ENCODE measurements around the gene FOXJ1. TPM values are rescaled to one million over a fixed set of nuclear protein-coding genes. Genes with fewer than 3 reads are reported as not detected.

FOXJ1 gene
- total RNA-seq, 2 donors from 2014 or later = 0.33 to 3.4 TPM

- no peaks in the 10 kb centered on the region for H3K9me3 ChIP-seq
- H3K36me3 ChIP-seq (replicated peaks in 1 of 2; ENCODE audit: insufficient read depth in 1 of 2, low read depth in 2 of 2) = no peaks in the 10 kb centered on the region
- DNase-seq (peak in 1 of 4 donors; percentile 48), ATAC-seq (peak; percentile 43)
- intact Hi-C loops (cut with DNase I) = loop anchor here (5.0 kb wide), 1 partner anchor 160 kb away; no protein-coding TSS in a partner anchor
- TF ChIP-seq POLR2A (IDR thresholded peaks at IDR 0.05) = no peak
- no peak for TF ChIP-seq CTCF (IDR thresholded peaks at IDR 0.05)
- no peak overlapping the region for H3K4me3 ChIP-seq
- no peak overlapping the region for H3K27ac ChIP-seq
- peaks cover 12% of the 10 kb centered on the region for H3K4me1 ChIP-seq
- 43 to 59% methylated on average over 16 to 31 of the region's 42 CpGs for WGBS, 2 donors
- peaks cover 0 to 4% of the 10 kb centered on the region in 2 donors for H3K27me3 ChIP-seq
Measured at GRCh38 chr17:76121932-76122430, 19.1 kb downstream of the FOXJ1 start.

- H3K27me3 ChIP-seq = peaks cover 0 to 4% of the 10 kb centered on the region in 2 donors
- TF ChIP-seq POLR2A (IDR thresholded peaks at IDR 0.05) = no peak
- TF ChIP-seq CTCF (IDR thresholded peaks at IDR 0.05) = no peak
- ATAC-seq (no peak), DNase-seq (no peak)
- intact Hi-C loops (cut with DNase I) = loop anchor here (5.0 kb wide), 1 partner anchor 162 kb away; no protein-coding TSS in a partner anchor
- H3K9me3 ChIP-seq = no peaks in the 10 kb centered on the region
- 84 to 100% methylated on average over 2 to 5 of the region's 5 CpGs for WGBS, 2 donors
- no peaks in the 10 kb centered on the region for H3K36me3 ChIP-seq (replicated peaks in 1 of 2; ENCODE audit: insufficient read depth in 1 of 2, low read depth in 2 of 2)
- peaks cover 12% of the 10 kb centered on the region for H3K4me1 ChIP-seq
- no peak overlapping the region for H3K27ac ChIP-seq
- no peak overlapping the region for H3K4me3 ChIP-seq
Measured at GRCh38 chr17:76120658-76121008, 20.4 kb downstream of the FOXJ1 start.

GRCh38 chr17:76119409-76120371, 21.4 kb downstream of the FOXJ1 start:
- Histone ChIP-seq H3K27me3 (peaks cover 0 to 4% of the 10 kb centered on the region in 2 donors), H3K4me1 (peaks cover 12% of the 10 kb centered on the region), H3K36me3 (replicated peaks in 1 of 2; ENCODE audit: insufficient read depth in 1 of 2, low read depth in 2 of 2) (no peaks in the 10 kb centered on the region), H3K4me3 (no peak overlapping the region), H3K27ac (no peak overlapping the region), H3K9me3 (no peaks in the 10 kb centered on the region)
- intact Hi-C loops (cut with DNase I) = loop anchor here (5.0 kb wide), 1 partner anchor 163 kb away; no protein-coding TSS in a partner anchor
- no peak for TF ChIP-seq POLR2A (IDR thresholded peaks at IDR 0.05)
- TF ChIP-seq CTCF (IDR thresholded peaks at IDR 0.05) = no peak
- ATAC-seq (no peak), DNase-seq (no peak)
- WGBS, 2 donors = 79% methylated on average over 19 of the region's 19 CpGs

- H3K4me1 ChIP-seq = no peaks in the 10 kb centered on the region
- no peak overlapping the region for H3K27ac ChIP-seq
- ATAC-seq = no peak
- TF ChIP-seq POLR2A (IDR thresholded peaks at IDR 0.05) = no peak
- TF ChIP-seq CTCF (IDR thresholded peaks at IDR 0.05) = no peak
- WGBS, 2 donors = 79% methylated on average over 7 of the region's 7 CpGs
- H3K4me3 ChIP-seq = no peak overlapping the region
- H3K9me3 ChIP-seq = no peaks in the 10 kb centered on the region
- intact Hi-C loops (cut with DNase I) = no loop called here
- no peaks in the 10 kb centered on the region for H3K36me3 ChIP-seq (replicated peaks in 1 of 2; ENCODE audit: insufficient read depth in 1 of 2, low read depth in 2 of 2)
- no peaks in the 10 kb centered on the region for H3K27me3 ChIP-seq
- no peak for DNase-seq
Measured at GRCh38 chr17:76115138-76115754, 25.8 kb downstream of the FOXJ1 start.

All from body of pancreas (tissue), 4 donors.